ENCODE results near the gene SWAP70.

GRCh38 chr11:9777066-9777465 lies 113.2 kb downstream of the SWAP70 start:
- TF ChIP-seq CTCF (conservative IDR thresholded peaks at IDR 0.05; ENCODE audit: low read length): no peak
- TF ChIP-seq EZH2phosphoT487 (IDR thresholded peaks at IDR 0.05; ENCODE audit: borderline replicate concordance): no peak
